Glomerular endothelial cell (primary cell): ENCODE measurements around the gene RNF115. TPM values are rescaled to one million over a fixed set of nuclear protein-coding genes. Genes with fewer than 3 reads are reported as not detected.
A peak's percentile ranks its signal among the peaks of the same experiment; 100 is the strongest.
"Not testable (repeated sequence)": the region's sequence is repeated elsewhere in the genome, so short reads cannot be mapped to it uniquely, and the experiment has no call there.

Experiments used
- DNase-seq: peaks from one replicate; pipeline ENCODE4 v3.0.0-alpha.2; 2011; ENCODE audit warnings: low read depth, low spot score; ENCODE audit errors: extremely low read depth
- total RNA-seq: library from RNA; depleted of rRNA; stranded (reverse); fragments of >200 nt; gene quantifications from 2 replicates; pipeline ENCODE4 v1.2.3, GENCODE V29; 2015

Gene RNF115
- 9.4 and 12.3 TPM in 2 replicates for total RNA-seq

- DNase-seq, result no peak
Measured at GRCh38 chr1:145823565-145824498, at the start of gene RNF115, which contains the start of gene POLR3C. Gene RNF115 (minus strand): TSS chr1:145824095. CDS start chr1:145823873, 222 bp downstream. Gene POLR3C (plus strand): TSS chr1:145824200. CDS start chr1:145825777, 1,577 bp downstream.

- DNase-seq, result no peak
Measured at GRCh38 chr1:145871994-145872924, 48.4 kb upstream of the RNF115 start.

GRCh38 chr1:145868232-145868631, 44.3 kb upstream of the RNF115 start:
- no peak for DNase-seq

- no peak for DNase-seq
Measured at GRCh38 chr1:145863282-145864018, 39.6 kb upstream of the RNF115 start.

- DNase-seq, result peak; percentile 23
Measured at GRCh38 chr1:145859491-145860023, 35.7 kb upstream of the RNF115 start.

GRCh38 chr1:145858901-145859490, 35.1 kb upstream of the RNF115 start, which contains the start of gene PIAS3:
Gene PIAS3 (minus strand): TSS chr1:145859081. CDS start chr1:145858990, 91 bp downstream.
- peak; percentile 20 for DNase-seq

- DNase-seq, result no peak
Measured at GRCh38 chr1:145858238-145858900, 34.5 kb upstream of the RNF115 start.

GRCh38 chr1:145857170-145857569, 33.3 kb upstream of the RNF115 start:
- DNase-seq, result no peak

- DNase-seq, result no peak
Measured at GRCh38 chr1:145855426-145855948, 31.6 kb upstream of the RNF115 start.

GRCh38 chr1:145849356-145850160, 25.7 kb upstream of the RNF115 start:
- DNase-seq, result no peak

GRCh38 chr1:145847827-145848226, 23.9 kb upstream of the RNF115 start:
- DNase-seq, result no peak

GRCh38 chr1:145846201-145846612, 22.3 kb upstream of the RNF115 start:
- no peak for DNase-seq

GRCh38 chr1:145845514-145846161, 21.7 kb upstream of the RNF115 start, which contains the start of gene NUDT17:
Gene NUDT17 (plus strand): TSS chr1:145845630. CDS start chr1:145845641, 11 bp downstream.
- no peak for DNase-seq

GRCh38 chr1:145845144-145845513, 21.2 kb upstream of the RNF115 start:
- no peak for DNase-seq

GRCh38 chr1:145843031-145843430, 19.1 kb upstream of the RNF115 start:
- DNase-seq, result no peak

- DNase-seq, result no peak
Measured at GRCh38 chr1:145837656-145838055, 13.8 kb upstream of the RNF115 start.

GRCh38 chr1:145830810-145831209, 6.9 kb upstream of the RNF115 start:
- not testable (repeated sequence) for DNase-seq
